ENCODE results near the gene RHEX. TPM values are rescaled to one million over a fixed set of nuclear protein-coding genes. Genes with fewer than 3 reads are reported as not detected.

RHEX gene
- total and polyA plus RNA-seq, 2 donors (not counting 1 experiment from before 2014, with no cell fraction given), result 1.8 to 12.8 TPM

DNA sequence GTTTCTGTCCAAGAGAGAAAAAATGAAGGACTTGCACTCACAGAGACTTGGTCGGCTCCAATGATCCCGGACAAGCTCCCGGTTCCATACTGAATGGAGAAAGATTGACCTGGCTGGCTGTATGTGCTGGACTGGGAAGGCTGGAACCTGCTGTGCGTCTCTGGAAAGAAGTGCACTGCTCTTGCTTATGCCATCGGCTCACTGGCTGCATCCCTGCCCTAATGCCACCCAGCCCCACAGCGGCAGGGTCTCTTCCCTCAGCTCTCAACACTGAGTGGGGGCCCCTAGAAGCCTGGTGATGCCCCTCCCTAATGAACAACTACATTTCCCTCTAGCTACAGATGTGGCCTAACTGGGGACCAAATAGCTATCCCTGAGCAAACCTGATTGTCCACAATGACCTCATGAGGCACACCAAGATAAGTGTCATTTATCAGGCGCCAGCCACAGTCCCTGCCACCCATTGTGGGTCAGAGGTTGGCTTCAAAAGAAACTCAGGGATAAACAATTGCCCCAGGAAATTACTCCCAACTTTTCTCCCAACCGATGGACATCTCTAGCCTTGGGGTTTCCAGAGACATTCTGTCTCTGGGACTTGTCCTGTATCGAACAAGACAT is 31.9 kb upstream of the RHEX start:
- ATAC-seq (ENCODE audit: low read depth) (no peak), DNase-seq (no peak)
- Histone ChIP-seq H3K79me2 (ENCODE audit: control insufficient read depth, insufficient read depth, low read length) (no peaks in the 10 kb centered on the region), H3K4me3 (ENCODE audit: control extremely low read depth in 1 of 5, extremely low read depth in 1 of 5, insufficient read depth in 1 of 5, low read depth in 2 of 5, low read length in 4 of 5) (no peak overlapping the region), H4K20me1 (ENCODE audit: control insufficient read depth, insufficient read depth, low read length, poor library complexity, severe bottlenecking) (no peaks in the 10 kb centered on the region), H2AFZ (ENCODE audit: insufficient read depth, low read depth, low read length, poor library complexity, severe bottlenecking) (no peak overlapping the region), H3K27ac (ENCODE audit: low read length in 2 of 2) (no peak overlapping the region), H3K4me2 (replicated peaks; ENCODE audit: low read depth, low read length, poor library complexity, severe bottlenecking) (no peak overlapping the region), H3K27me3 (replicated peaks in 1 of 4; ENCODE audit: control extremely low read depth in 1 of 4, control insufficient read depth in 3 of 4, insufficient read depth in 4 of 4, low read length in 3 of 4) (peaks cover 0 to 3% (median 0%) of the 10 kb centered on the region in 4 experiments), H3K9me3 (ENCODE audit: control extremely low read depth in 1 of 3, control insufficient read depth in 2 of 3, insufficient read depth in 1 of 3, low read length in 2 of 3) (no peaks in the 10 kb centered on the region), H3K9ac (ENCODE audit: low read length) (no peak overlapping the region), H3K36me3 (replicated peaks in 1 of 2; ENCODE audit: control extremely low read depth in 1 of 2, control insufficient read depth in 1 of 2, extremely low read depth in 1 of 2, insufficient read depth in 2 of 2, low read length in 1 of 2) (no peaks in the 10 kb centered on the region), H3K4me1 (ENCODE audit: control insufficient read depth in 2 of 2, insufficient read depth in 2 of 2, low read length in 2 of 2) (no peaks in the 10 kb centered on the region)
- ChIA-PET CTCF (interaction anchor here (0.9 to 1.8 kb wide), 3 partner anchors 10 to 362 kb away, joined by 3 to 13 read pairs (median 3); no protein-coding TSS in a partner anchor), POLR2A (no interaction called here)
- Mint-ChIP-seq H3K27me3 (peaks cover 3% of the 10 kb centered on the region), H3K9me3 (ENCODE audit: insufficient read depth) (no peaks in the 10 kb centered on the region), H3K4me3 (no peak overlapping the region), H3K4me1 (no peaks in the 10 kb centered on the region), H3K27ac (no peak overlapping the region)
- intact Hi-C loops (cut with micrococcal nuclease), result no loop called here
- 98% methylated on average over 9 of the region's 9 CpGs for WGBS (ENCODE audit: insufficient coverage)
- TF ChIP-seq, protein P1, sequence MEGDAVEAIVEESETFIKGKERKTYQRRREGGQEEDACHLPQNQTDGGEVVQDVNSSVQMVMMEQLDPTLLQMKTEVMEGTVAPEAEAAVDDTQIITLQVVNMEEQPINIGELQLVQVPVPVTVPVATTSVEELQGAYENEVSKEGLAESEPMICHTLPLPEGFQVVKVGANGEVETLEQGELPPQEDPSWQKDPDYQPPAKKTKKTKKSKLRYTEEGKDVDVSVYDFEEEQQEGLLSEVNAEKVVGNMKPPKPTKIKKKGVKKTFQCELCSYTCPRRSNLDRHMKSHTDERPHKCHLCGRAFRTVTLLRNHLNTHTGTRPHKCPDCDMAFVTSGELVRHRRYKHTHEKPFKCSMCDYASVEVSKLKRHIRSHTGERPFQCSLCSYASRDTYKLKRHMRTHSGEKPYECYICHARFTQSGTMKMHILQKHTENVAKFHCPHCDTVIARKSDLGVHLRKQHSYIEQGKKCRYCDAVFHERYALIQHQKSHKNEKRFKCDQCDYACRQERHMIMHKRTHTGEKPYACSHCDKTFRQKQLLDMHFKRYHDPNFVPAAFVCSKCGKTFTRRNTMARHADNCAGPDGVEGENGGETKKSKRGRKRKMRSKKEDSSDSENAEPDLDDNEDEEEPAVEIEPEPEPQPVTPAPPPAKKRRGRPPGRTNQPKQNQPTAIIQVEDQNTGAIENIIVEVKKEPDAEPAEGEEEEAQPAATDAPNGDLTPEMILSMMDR (IDR thresholded peaks at IDR 0.05), result no peak
- TF ChIP-seq EZH2 (IDR thresholded peaks at IDR 0.05; ENCODE audit: borderline replicate concordance, insufficient read depth, low read depth, low read length, poor library complexity, severe bottlenecking), result no peak

DNA sequence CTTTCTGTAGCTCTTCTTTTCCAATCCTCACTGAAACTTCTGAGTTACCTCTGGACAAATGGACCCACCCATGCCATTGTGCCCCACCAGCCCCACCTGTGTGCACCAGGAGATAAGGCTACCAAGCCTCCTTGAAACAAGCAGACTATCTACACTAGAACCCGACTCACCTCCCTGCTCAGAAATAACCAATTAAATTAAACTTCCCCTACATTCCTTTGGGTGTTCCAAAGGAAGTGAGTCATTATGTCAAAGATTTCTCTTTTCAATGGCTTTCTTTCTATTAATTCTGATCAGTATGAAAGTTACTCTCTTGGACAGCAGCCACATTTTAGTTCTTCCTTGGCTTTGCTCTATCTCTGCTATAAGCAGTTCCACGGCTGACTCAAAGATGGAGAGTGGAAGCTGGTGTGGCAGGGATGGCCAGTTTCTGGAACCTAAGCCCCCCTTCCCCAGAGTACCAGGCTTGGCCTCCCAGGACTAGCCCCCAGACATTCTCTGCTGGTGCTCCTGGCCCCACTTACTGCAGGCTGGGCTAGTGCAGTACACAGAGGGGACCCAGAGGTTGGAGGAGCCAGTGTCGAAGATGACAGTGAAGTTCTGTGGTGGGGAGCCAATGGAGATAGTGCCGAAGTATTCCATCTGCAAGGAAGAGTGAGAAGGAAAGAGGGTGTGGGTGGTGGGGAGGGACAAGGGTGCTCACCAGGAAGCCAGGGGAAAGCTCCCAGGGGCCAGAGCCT is 31.2 kb upstream of the RHEX start:
- Mint-ChIP-seq H3K27me3 (peaks cover 3% of the 10 kb centered on the region), H3K9me3 (ENCODE audit: insufficient read depth) (no peaks in the 10 kb centered on the region), H3K27ac (no peak overlapping the region), H3K4me3 (no peak overlapping the region), H3K4me1 (no peaks in the 10 kb centered on the region)
- Histone ChIP-seq H3K27me3 (replicated peaks in 1 of 4; ENCODE audit: control extremely low read depth in 1 of 4, control insufficient read depth in 3 of 4, insufficient read depth in 4 of 4, low read length in 3 of 4) (peaks cover 0 to 3% (median 0%) of the 10 kb centered on the region in 4 experiments), H3K4me2 (replicated peaks; ENCODE audit: low read depth, low read length, poor library complexity, severe bottlenecking) (no peak overlapping the region), H3K36me3 (replicated peaks in 1 of 2; ENCODE audit: control extremely low read depth in 1 of 2, control insufficient read depth in 1 of 2, extremely low read depth in 1 of 2, insufficient read depth in 2 of 2, low read length in 1 of 2) (no peaks in the 10 kb centered on the region), H3K27ac (ENCODE audit: low read length in 2 of 2) (no peak overlapping the region), H3K79me2 (ENCODE audit: control insufficient read depth, insufficient read depth, low read length) (no peaks in the 10 kb centered on the region), H3K9me3 (ENCODE audit: control extremely low read depth in 1 of 3, control insufficient read depth in 2 of 3, insufficient read depth in 1 of 3, low read length in 2 of 3) (no peaks in the 10 kb centered on the region), H3K9ac (ENCODE audit: low read length) (no peak overlapping the region), H3K4me3 (ENCODE audit: control extremely low read depth in 1 of 5, extremely low read depth in 1 of 5, insufficient read depth in 1 of 5, low read depth in 2 of 5, low read length in 4 of 5) (no peak overlapping the region), H4K20me1 (ENCODE audit: control insufficient read depth, insufficient read depth, low read length, poor library complexity, severe bottlenecking) (no peaks in the 10 kb centered on the region), H2AFZ (ENCODE audit: insufficient read depth, low read depth, low read length, poor library complexity, severe bottlenecking) (no peak overlapping the region), H3K4me1 (ENCODE audit: control insufficient read depth in 2 of 2, insufficient read depth in 2 of 2, low read length in 2 of 2) (no peaks in the 10 kb centered on the region)
- no peak for ATAC-seq (ENCODE audit: low read depth)
- TF ChIP-seq EZH2 (IDR thresholded peaks at IDR 0.05; ENCODE audit: borderline replicate concordance, insufficient read depth, low read depth, low read length, poor library complexity, severe bottlenecking), result no peak
- TF ChIP-seq, protein P1 (IDR thresholded peaks at IDR 0.05), result no peak
- WGBS (ENCODE audit: insufficient coverage), result 84% methylated on average over 2 of the region's 4 CpGs
- intact Hi-C loops (cut with micrococcal nuclease), result no loop called here
- ChIA-PET CTCF (interaction anchor here (0.9 to 1.8 kb wide), 3 partner anchors 9 to 363 kb away, joined by 3 to 13 read pairs (median 3); no protein-coding TSS in a partner anchor), POLR2A (no interaction called here)
- no peak for DNase-seq
